Small intestine (tissue), 7 donors: Measurements from ENCODE around the gene CLRN1. TPM values are rescaled to one million over a fixed set of nuclear protein-coding genes. Genes with fewer than 3 reads are reported as not detected.

Experiments
- DNase-seq, 2 donors: peaks; one replicate each; pipeline versions ENCODE4 v3.0.0 to v3.0.0-alpha.2; 2013
- FAIRE-seq: peaks from 2 replicates; lab custom pipeline; 2012; peaks lifted over from hg19 to GRCh38; lab: Jason Lieb, UNC
- H3K27ac ChIP-seq, 3 donors: one replicate each; pipeline ENCODE4 v1.5.1; 2013; ENCODE audit warnings: low read length in 2 of 3, mild to moderate bottlenecking in 2 of 3, control low read depth in 1 of 3, inconsistent platforms in 1 of 3, low read depth in 1 of 3, moderate library complexity in 1 of 3
- H3K27me3 ChIP-seq, 3 donors: one replicate each; pipeline ENCODE4 v1.6.1; 2013; ENCODE audit warnings: low read length in 3 of 3, inconsistent platforms in 1 of 3; ENCODE audit not compliant: control insufficient read depth in 3 of 3, insufficient read depth in 3 of 3
- H3K36me3 ChIP-seq, 3 donors: one replicate each; pipeline ENCODE4 v1.6.1; 2013; ENCODE audit warnings: low read length in 3 of 3, inconsistent platforms in 1 of 3, low read depth in 1 of 3, mild to moderate bottlenecking in 1 of 3, moderate library complexity in 1 of 3; ENCODE audit not compliant: control insufficient read depth in 3 of 3, insufficient read depth in 2 of 3
- H3K4me1 ChIP-seq, 3 donors: one replicate each; pipeline ENCODE4 v1.6.1; 2013; ENCODE audit warnings: low read length in 2 of 3, inconsistent platforms in 1 of 3, low read depth in 1 of 3, mild to moderate bottlenecking in 1 of 3, moderate library complexity in 1 of 3; ENCODE audit not compliant: control insufficient read depth in 3 of 3, insufficient read depth in 2 of 3
- H3K4me3 ChIP-seq, 3 donors: one replicate each; pipeline ENCODE4 v1.5.1; 2013; ENCODE audit warnings: low read length in 3 of 3, control low read depth in 1 of 3, inconsistent platforms in 1 of 3, low read depth in 1 of 3, mild to moderate bottlenecking in 1 of 3, moderate library complexity in 1 of 3
- H3K9me3 ChIP-seq, 2 donors: one replicate each; pipeline ENCODE4 v1.6.1; 2013; ENCODE audit warnings: low read depth in 1 of 2, low read length in 1 of 2; ENCODE audit not compliant: control insufficient read depth in 2 of 2, insufficient read depth in 1 of 2
- WGBS, 3 donors: extraction: QIAGEN DNeasy Blood & Tissue Kit; methylation state at CpG; one replicate each; pipeline ENCODE4 v1.1.7; 2013; 5-methylcytosine and 5-hydroxymethylcytosine counted together
- polyA plus RNA-seq, 4 donors: library from polyadenylated mRNA; stranded (reverse) in 3 of 4; unstranded in 1 of 4; fragments of 200-250 nt in 3 of 4; fragments of 120-200 nt in 1 of 4; gene quantifications; one replicate each; pipeline versions ENCODE4 v1.2.1 to v1.2.3, GENCODE V29; 2013
- donor health status: healthy with polysubstance abuse.
- donor health status: control.
- donor health status: control.
- donor health status: Bipolar disorder and iron deficiency.
- donor health status: healthy.

The CLRN1 gene
- polyA plus RNA-seq, 4 donors: 0.06 to 4.5 (median 4.0) TPM

- no peak overlapping the region for H3K4me3 ChIP-seq
- peak in 1 of 2 donors; percentile 8 for DNase-seq
- no peaks in the 10 kb centered on the region for H3K36me3 ChIP-seq
- H3K27me3 ChIP-seq: no peaks in the 10 kb centered on the region
- FAIRE-seq: no peak
- H3K27ac ChIP-seq: no peak overlapping the region
- WGBS, 3 donors: 69 to 83% (median 70%) methylated on average over 5 of the region's 5 CpGs
- peaks cover 0 to 20% (median 0%) of the 10 kb centered on the region in 3 donors for H3K4me1 ChIP-seq
- no peaks in the 10 kb centered on the region for H3K9me3 ChIP-seq
Observed at GRCh38 chr3:151009430-151009829, 36.9 kb upstream of the CLRN1 start.

GRCh38 chr3:151008699-151009098 lies 36.2 kb upstream of the CLRN1 start:
- Histone ChIP-seq H3K27me3 (no peaks in the 10 kb centered on the region), H3K4me3 (no peak overlapping the region), H3K36me3 (no peaks in the 10 kb centered on the region), H3K27ac (no peak overlapping the region), H3K9me3 (no peaks in the 10 kb centered on the region), H3K4me1 (peaks cover 0 to 13% (median 0%) of the 10 kb centered on the region in 3 donors)
- FAIRE-seq: no peak
- DNase-seq: peak; percentile 36 to 58
- 58 to 67% (median 66%) methylated on average over 2 of the region's 2 CpGs for WGBS, 3 donors

GRCh38 chr3:151003768-151004134 lies 31.2 kb upstream of the CLRN1 start:
- 78 to 88% (median 86%) methylated on average over 2 of the region's 2 CpGs for WGBS, 3 donors
- Histone ChIP-seq H3K27me3 (no peaks in the 10 kb centered on the region), H3K4me1 (peaks cover 0 to 9% (median 0%) of the 10 kb centered on the region in 3 donors), H3K27ac (peak overlapping the region in 1 of 3 donors; percentile 72), H3K4me3 (no peak overlapping the region), H3K9me3 (no peaks in the 10 kb centered on the region), H3K36me3 (no peaks in the 10 kb centered on the region)
- no peak for DNase-seq
- no peak for FAIRE-seq

GRCh38 chr3:151003029-151003767 lies 30.7 kb upstream of the CLRN1 start:
- H3K4me3 ChIP-seq: no peak overlapping the region
- no peaks in the 10 kb centered on the region for H3K27me3 ChIP-seq
- H3K9me3 ChIP-seq: no peaks in the 10 kb centered on the region
- WGBS, 3 donors: 29 to 51% (median 47%) methylated on average over 6 of the region's 6 CpGs
- no peaks in the 10 kb centered on the region for H3K36me3 ChIP-seq
- FAIRE-seq (no peak), DNase-seq (peak; percentile 12 to 69)
- peak overlapping the region in 1 of 3 donors; percentile 72 for H3K27ac ChIP-seq
- H3K4me1 ChIP-seq: peaks cover 0 to 9% (median 0%) of the 10 kb centered on the region in 3 donors

- Histone ChIP-seq H3K9me3 (no peaks in the 10 kb centered on the region), H3K36me3 (no peaks in the 10 kb centered on the region), H3K4me3 (no peak overlapping the region), H3K27ac (peak overlapping the region in 1 of 3 donors; percentile 72), H3K4me1 (peaks cover 0 to 9% (median 0%) of the 10 kb centered on the region in 3 donors), H3K27me3 (no peaks in the 10 kb centered on the region)
- DNase-seq (no peak), FAIRE-seq (no peak)
- WGBS, 3 donors: 79 to 87% (median 85%) methylated on average over 5 of the region's 5 CpGs
Observed at GRCh38 chr3:151002003-151002981, 29.8 kb upstream of the CLRN1 start.

GRCh38 chr3:150998996-150999395 lies 26.5 kb upstream of the CLRN1 start:
- Histone ChIP-seq H3K36me3 (no peaks in the 10 kb centered on the region), H3K27me3 (no peaks in the 10 kb centered on the region), H3K4me3 (no peak overlapping the region), H3K9me3 (no peaks in the 10 kb centered on the region), H3K27ac (no peak overlapping the region), H3K4me1 (peaks cover 0 to 9% (median 0%) of the 10 kb centered on the region in 3 donors)
- no peak for DNase-seq
- 60 to 72% (median 67%) methylated on average over 5 of the region's 5 CpGs for WGBS, 3 donors
- FAIRE-seq: no peak

GRCh38 chr3:150996731-150997130 lies 24.2 kb upstream of the CLRN1 start:
- Histone ChIP-seq H3K4me1 (no peaks in the 10 kb centered on the region), H3K4me3 (no peak overlapping the region), H3K27me3 (no peaks in the 10 kb centered on the region), H3K9me3 (no peaks in the 10 kb centered on the region), H3K36me3 (no peaks in the 10 kb centered on the region), H3K27ac (no peak overlapping the region)
- no peak for FAIRE-seq
- no peak for DNase-seq

GRCh38 chr3:150995510-150995909 lies 23.0 kb upstream of the CLRN1 start:
- Histone ChIP-seq H3K4me3 (no peak overlapping the region), H3K27me3 (no peaks in the 10 kb centered on the region), H3K9me3 (no peaks in the 10 kb centered on the region), H3K27ac (no peak overlapping the region), H3K36me3 (no peaks in the 10 kb centered on the region), H3K4me1 (no peaks in the 10 kb centered on the region)
- DNase-seq (no peak), FAIRE-seq (no peak)
